Ovary (tissue), 9 donors: ENCODE results near the gene ZBTB8A. TPM values are rescaled to one million over a fixed set of nuclear protein-coding genes. Genes with fewer than 3 reads are reported as not detected.

Experiments used
- DNase-seq, 5 donors: peaks; one replicate each; pipeline ENCODE4 v3.0.0-alpha.2; 2019 to 2020
- H3K27ac ChIP-seq, 2 donors: fragments of 200-600 bp; one replicate each; pipeline versions ENCODE4 v1.5.1 to v1.8.0; 2019 to 2022
- H3K27me3 ChIP-seq: fragments of 200-600 bp; one replicate; pipeline ENCODE4 v1.8.0; 2022
- H3K36me3 ChIP-seq: fragments of 200-600 bp; sonication (generic); one replicate; pipeline ENCODE4 v1.5.1; 2019
- H3K4me1 ChIP-seq: one replicate; pipeline ENCODE4 v1.8.1; 2013; ENCODE audit warnings: mild to moderate bottlenecking, moderate library complexity; ENCODE audit not compliant: insufficient read depth
- H3K4me3 ChIP-seq: fragments of 200-600 bp; sonication (generic); one replicate; pipeline ENCODE4 v1.5.1; 2017
- H3K9me3 ChIP-seq, 2 donors: fragments of 200-600 bp in 1 of 2; sonication (generic) in 1 of 2; one replicate each; pipeline versions ENCODE4 v1.5.1 to v1.8.1; 2013 to 2019; ENCODE audit warnings: mild to moderate bottlenecking in 1 of 2, moderate library complexity in 1 of 2
- CTCF ChIP-seq, 3 donors: fragments of 450-650 bp in 2 of 3; fragments of 200-600 bp in 1 of 3; IDR thresholded peaks; one replicate each; pipeline versions ENCODE4 v1.5.1 to v1.8.0; 2016 to 2022; ENCODE audit warnings: antibody characterized with exemption in 3 of 3, mild to moderate bottlenecking in 1 of 3
- EP300 ChIP-seq: sonication (generic); formaldehyde crosslinking; IDR thresholded peaks from one replicate; pipeline ENCODE4 v1.6.1; 2017; ENCODE audit warnings: antibody characterized with exemption
- POLR2A ChIP-seq: fragments of 450-650 bp; IDR thresholded peaks from one replicate; pipeline ENCODE4 v1.6.1; 2017; ENCODE audit warnings: antibody characterized with exemption, mild to moderate bottlenecking, moderate library complexity
- WGBS, 3 donors: extraction: QIAGEN DNeasy Blood & Tissue Kit in 1 of 3; methylation state at CpG; one replicate each; pipeline versions ENCODE4 v1.1.5 to v1.1.7; 2013 to 2017; 5-methylcytosine and 5-hydroxymethylcytosine counted together
- intact Hi-C, 4 donors: fragments of 100-400 bp; cut with DNase I; formaldehyde crosslinking; loops; one replicate each; pipeline versions ENCODE4 v1.11.0 to v1.15.1; 2022 to 2023
- polyA plus RNA-seq, 2 donors: library from polyadenylated mRNA; stranded (reverse); fragments of 200-250 nt in 1 of 2; fragments of 350-450 nt in 1 of 2; fragmentation: Illumina TruSeq in 1 of 2; extraction: RNeasy Lipid Tissue Mini Kit (QIAGEN cat#74804) in 1 of 2; gene quantifications; one replicate each; pipeline ENCODE4 v1.2.3, GENCODE V29; 2013 to 2014
- total RNA-seq, 7 donors: library from RNA; depleted of rRNA in 2 of 7; stranded (reverse); fragments of >200 nt in 2 of 7; fragmentation: NEBNext Ultra II Directional in 3 of 7; extraction: Animal tissue kit (Norgen Biotek cat#: 25700) in 3 of 7; gene quantifications; one replicate each; pipeline versions ENCODE4 v1.1.0 to v1.2.4, GENCODE V29; 2016 to 2023
- donor health status: DM: no; HTN: no; CAD: no; lungs with moderate emphysema.
- donor health status: DM: no; HTN: no; CAD: no.
- donor health status: Bipolar disorder and iron deficiency.
- donor health status: DM: yes; HTN: yes; CAD: no.
- donor health status: DM: no; HTN: no; CAD: no.
- donor health status: DM: yes; HTN: yes; CAD: no.

ZBTB8A gene
- total and polyA plus RNA-seq, 9 donors, result 4.5 to 13.9 (median 10.3) TPM

- 74 to 83% (median 81%) methylated on average over 7 of the region's 7 CpGs for WGBS, 3 donors
- no peak for TF ChIP-seq CTCF (IDR thresholded peaks at IDR 0.05)
- no peak for TF ChIP-seq POLR2A
- TF ChIP-seq EP300, result no peak
- no peaks in the 10 kb centered on the region for H3K27me3 ChIP-seq
- no peak for DNase-seq
- H3K4me3 ChIP-seq, result no peak overlapping the region
- no peaks in the 10 kb centered on the region for H3K36me3 ChIP-seq
- H3K27ac ChIP-seq, result no peak overlapping the region
- intact Hi-C loops, result no loop called here
- no peaks in the 10 kb centered on the region for H3K9me3 ChIP-seq
- no peaks in the 10 kb centered on the region for H3K4me1 ChIP-seq
These were observed 44.4 kb upstream of the ZBTB8A start for GRCh38 chr1:32494711-32495337.

DNA sequence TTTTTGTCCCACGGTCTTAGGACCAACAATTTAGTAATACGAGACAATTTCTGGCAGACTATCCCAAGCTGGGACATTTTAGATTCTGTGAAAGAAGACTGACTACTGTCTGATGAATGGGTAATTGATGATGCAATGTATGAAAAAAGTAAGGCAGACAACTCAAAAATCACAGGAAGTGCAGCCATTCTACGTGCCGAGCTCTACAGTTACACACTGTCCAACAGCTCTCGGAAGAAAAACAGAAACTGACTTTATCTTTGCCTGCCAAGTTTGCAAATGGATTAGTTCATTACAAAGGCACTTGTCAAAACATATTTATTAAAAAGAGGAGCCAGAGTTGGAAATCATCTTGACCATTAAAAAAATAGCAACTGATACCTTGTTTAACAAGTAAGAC, 43.1 kb upstream of the ZBTB8A start:
- Histone ChIP-seq H3K4me3 (no peak overlapping the region), H3K27ac (no peak overlapping the region), H3K4me1 (peaks cover under 1% of the 10 kb centered on the region), H3K27me3 (no peaks in the 10 kb centered on the region), H3K9me3 (no peaks in the 10 kb centered on the region), H3K36me3 (no peaks in the 10 kb centered on the region)
- intact Hi-C loops, result no loop called here
- WGBS, 3 donors, result 13 to 18% (median 15%) methylated on average over 5 of the region's 5 CpGs
- TF ChIP-seq POLR2A, result no peak
- no peak for TF ChIP-seq CTCF (IDR thresholded peaks at IDR 0.05)
- no peak for TF ChIP-seq EP300
- no peak for DNase-seq

- Histone ChIP-seq H3K36me3 (no peaks in the 10 kb centered on the region), H3K4me3 (no peak overlapping the region), H3K27ac (no peak overlapping the region), H3K9me3 (no peaks in the 10 kb centered on the region), H3K4me1 (peaks cover 2% of the 10 kb centered on the region), H3K27me3 (no peaks in the 10 kb centered on the region)
- intact Hi-C loops, result no loop called here
- TF ChIP-seq CTCF (IDR thresholded peaks at IDR 0.05), result no peak
- TF ChIP-seq EP300, result no peak
- no peak for TF ChIP-seq POLR2A
- DNase-seq, result no peak
- 93 to 95% (median 94%) methylated on average over 8 of the region's 8 CpGs for WGBS, 3 donors
These were observed 40.5 kb upstream of the ZBTB8A start for GRCh38 chr1:32498751-32499150.

- 1% methylated on average over 72 to 96 of the region's 99 CpGs for WGBS, 3 donors
- peak overlapping the region; percentile 75 for H3K4me3 ChIP-seq
- peak; percentile 58 to 77 (median 63) for DNase-seq
- peaks cover 2% of the 10 kb centered on the region for H3K4me1 ChIP-seq
- intact Hi-C loops, result no loop called here
- H3K36me3 ChIP-seq, result no peaks in the 10 kb centered on the region
- peak in 2 of 3 donors; percentile 47 to 51 for TF ChIP-seq CTCF (IDR thresholded peaks at IDR 0.05)
- peak; percentile 10 for TF ChIP-seq POLR2A
- TF ChIP-seq EP300, result no peak
- H3K27me3 ChIP-seq, result no peaks in the 10 kb centered on the region
- peak overlapping the region; percentile 84 to 85 for H3K27ac ChIP-seq
- H3K9me3 ChIP-seq, result no peaks in the 10 kb centered on the region
These were observed 38.6 kb upstream of the ZBTB8A start for GRCh38 chr1:32500387-32501209.
